Loucy (cell line): ENCODE measurements around the gene SLC7A9.

ENCODE experiments used
- CTCF ChIP-seq: fragments of 200-600 bp; sonication (generic); conservative IDR thresholded peaks from 2 replicates; pipeline ENCODE4 v1.5.1; 2014; ENCODE audit warnings: mild to moderate bottlenecking, antibody characterized with exemption, low read length
- EZH2phosphoT487 ChIP-seq: fragments of 200-600 bp; IDR thresholded peaks from 2 replicates; pipeline ENCODE4 v1.6.1; 2018; ENCODE audit warnings: antibody characterized with exemption, mild to moderate bottlenecking, moderate library complexity, borderline replicate concordance

- TF ChIP-seq CTCF (no peak), EZH2phosphoT487 (no peak)
Measured at GRCh38 chr19:32862741-32863140, 6.8 kb downstream of the SLC7A9 start.
